Uterus (tissue), 4 donors: Measurements from ENCODE around the gene BIN2. TPM values are rescaled to one million over a fixed set of nuclear protein-coding genes. Genes with fewer than 3 reads are reported as not detected.

Experiments used
- DNase-seq, 2 donors: peaks; one replicate each; pipeline ENCODE4 v3.0.0-alpha.2; 2019 to 2020
- H3K27ac ChIP-seq, 2 donors: fragments of 200-600 bp; sonication (generic); 1 replicate in 1 of 2; 2 replicates in 1 of 2; pipeline ENCODE4 v1.5.1; 2016 to 2018
- H3K27me3 ChIP-seq, 2 donors: fragments of 200-600 bp; sonication (generic); one replicate each; pipeline ENCODE4 v1.5.1; 2018 to 2019; ENCODE audit warnings: control low read depth in 1 of 2
- H3K36me3 ChIP-seq, 2 donors: fragments of 200-600 bp; sonication (generic); one replicate each; pipeline ENCODE4 v1.5.1; 2019; ENCODE audit warnings: control low read depth in 1 of 2
- H3K4me1 ChIP-seq, 2 donors: fragments of 200-600 bp; sonication (generic); one replicate each; pipeline ENCODE4 v1.5.1; 2018 to 2019; ENCODE audit warnings: control low read depth in 1 of 2
- H3K4me3 ChIP-seq, 2 donors: fragments of 200-600 bp; sonication (generic); 1 replicate in 1 of 2; 2 replicates in 1 of 2; pipeline ENCODE4 v1.5.1; 2018 to 2019; ENCODE audit warnings: mild to moderate bottlenecking in 1 of 2
- H3K9me3 ChIP-seq, 2 donors: fragments of 200-600 bp; sonication (generic); one replicate each; pipeline ENCODE4 v1.5.1; 2019; ENCODE audit warnings: control low read depth in 1 of 2
- POLR2A ChIP-seq, 2 donors: fragments of 450-650 bp; IDR thresholded peaks; one replicate each; pipeline ENCODE4 v1.6.1; 2016; ENCODE audit warnings: antibody characterized with exemption in 2 of 2, mild to moderate bottlenecking in 1 of 2, moderate library complexity in 1 of 2
- intact Hi-C: fragments of 100-400 bp; cut with DNase I; formaldehyde crosslinking; loops from one replicate; pipeline ENCODE4 v1.15.1; 2023; ENCODE audit warnings: low total_unique reads
- total RNA-seq, 4 donors: library from RNA; depleted of rRNA in 3 of 4; stranded (reverse); fragments of >200 nt in 3 of 4; gene quantifications; one replicate each; pipeline versions ENCODE4 v1.1.0 to v1.2.4, GENCODE V29; 2014 to 2023
- TF ChIP-seq, protein P1 (sequence below), 4 experiments: fragments of 200-600 bp in 2 of 4; fragments of 450-650 bp in 2 of 4; sonication (generic) in 2 of 4; IDR thresholded peaks; one replicate each; pipeline ENCODE4 v1.5.1; 2016 to 2019; ENCODE audit warnings: antibody characterized with exemption in 4 of 4, mild to moderate bottlenecking in 2 of 4, moderate library complexity in 1 of 4
- donor health status: DM: yes; HTN: yes; CAD: no.

Gene BIN2
- 1 to 10 TPM in 3 of 4 donors, under 1 TPM in 1; 0.29 to 5.0 (median 2.3) TPM for total RNA-seq

DNA sequence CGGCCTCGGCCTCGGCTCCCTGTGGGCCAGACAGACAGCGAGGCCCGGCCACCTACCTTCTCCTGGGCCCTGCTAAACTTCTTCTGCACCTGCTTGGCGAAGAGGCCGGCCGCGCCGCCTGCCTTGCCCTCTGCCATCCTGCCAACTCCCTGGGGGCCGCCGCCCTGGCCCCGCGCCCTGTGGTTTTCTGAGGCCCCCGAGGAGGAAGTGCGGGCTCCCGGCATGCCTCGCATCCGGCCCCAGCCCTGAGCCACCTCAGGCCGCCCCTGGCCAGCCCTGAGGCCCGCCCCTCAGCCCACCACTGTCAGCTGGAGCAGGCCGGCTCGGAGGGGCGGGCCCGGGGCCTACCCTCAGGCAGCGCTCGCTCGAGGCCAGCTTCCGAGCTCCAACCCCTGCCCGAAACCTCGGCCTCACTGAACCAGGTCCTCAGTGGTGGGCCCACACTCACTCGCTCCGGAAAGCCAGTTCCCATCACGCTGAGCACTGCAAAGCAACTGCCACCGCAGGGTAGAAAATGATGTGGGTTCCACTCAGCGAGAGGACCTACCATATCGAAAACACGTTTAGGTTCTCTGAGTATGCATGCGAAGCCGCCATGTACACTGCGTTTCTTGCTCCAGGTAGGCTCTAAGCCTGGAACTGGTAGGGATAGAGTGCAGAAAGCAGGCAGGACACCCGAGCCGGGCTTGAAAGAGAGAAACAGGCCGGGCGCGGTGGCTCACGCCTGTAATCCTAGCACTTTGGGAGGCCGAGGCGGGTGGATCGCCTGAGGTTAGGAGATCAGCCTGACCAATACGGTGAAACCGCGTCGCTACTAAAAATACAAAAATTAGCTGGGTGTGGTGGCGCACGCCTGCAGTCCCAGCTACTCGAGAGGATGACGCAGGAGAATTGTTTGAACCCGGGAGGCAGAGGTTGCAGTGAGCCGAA is at the start of gene BIN2:
BIN2 (minus strand) TSS at position 209 of the 930 bp plus-strand sequence; CDS start at position 137, 72 bp downstream.
- no peak within 1 kb of the TSS for H3K27ac ChIP-seq
- DNase-seq, result peak in 1 of 2 donors; percentile 18

DNA sequence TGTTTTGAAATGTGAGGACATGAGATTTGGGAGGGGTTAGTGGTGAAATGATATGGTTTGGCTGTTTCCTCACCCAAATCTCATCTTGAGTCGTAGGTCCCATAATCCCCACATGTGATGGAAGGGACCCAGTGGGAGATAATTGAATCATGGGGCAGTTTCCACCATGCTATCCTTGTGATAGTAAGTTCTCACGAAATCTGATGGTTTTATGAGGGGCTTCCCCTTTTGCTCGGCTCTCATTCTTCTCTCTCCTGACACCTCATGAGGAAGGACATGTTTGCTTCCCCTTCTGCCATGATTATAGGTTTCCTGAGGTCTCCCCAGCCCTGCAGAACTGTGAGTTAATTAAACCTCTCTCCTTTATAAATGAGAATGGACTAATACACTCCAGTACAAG is 49.2 kb upstream of the BIN2 start:
- no peaks in the 10 kb centered on the region for H3K9me3 ChIP-seq
- no peaks in the 10 kb centered on the region for H3K36me3 ChIP-seq
- no peak for DNase-seq
- no peak overlapping the region for H3K4me3 ChIP-seq
- no peak overlapping the region for H3K27ac ChIP-seq
- no peak for TF ChIP-seq POLR2A (IDR thresholded peaks at IDR 0.05)
- TF ChIP-seq, protein P1, sequence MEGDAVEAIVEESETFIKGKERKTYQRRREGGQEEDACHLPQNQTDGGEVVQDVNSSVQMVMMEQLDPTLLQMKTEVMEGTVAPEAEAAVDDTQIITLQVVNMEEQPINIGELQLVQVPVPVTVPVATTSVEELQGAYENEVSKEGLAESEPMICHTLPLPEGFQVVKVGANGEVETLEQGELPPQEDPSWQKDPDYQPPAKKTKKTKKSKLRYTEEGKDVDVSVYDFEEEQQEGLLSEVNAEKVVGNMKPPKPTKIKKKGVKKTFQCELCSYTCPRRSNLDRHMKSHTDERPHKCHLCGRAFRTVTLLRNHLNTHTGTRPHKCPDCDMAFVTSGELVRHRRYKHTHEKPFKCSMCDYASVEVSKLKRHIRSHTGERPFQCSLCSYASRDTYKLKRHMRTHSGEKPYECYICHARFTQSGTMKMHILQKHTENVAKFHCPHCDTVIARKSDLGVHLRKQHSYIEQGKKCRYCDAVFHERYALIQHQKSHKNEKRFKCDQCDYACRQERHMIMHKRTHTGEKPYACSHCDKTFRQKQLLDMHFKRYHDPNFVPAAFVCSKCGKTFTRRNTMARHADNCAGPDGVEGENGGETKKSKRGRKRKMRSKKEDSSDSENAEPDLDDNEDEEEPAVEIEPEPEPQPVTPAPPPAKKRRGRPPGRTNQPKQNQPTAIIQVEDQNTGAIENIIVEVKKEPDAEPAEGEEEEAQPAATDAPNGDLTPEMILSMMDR (IDR thresholded peaks at IDR 0.05), result no peak
- no peaks in the 10 kb centered on the region for H3K4me1 ChIP-seq
- intact Hi-C loops, result no loop called here
- H3K27me3 ChIP-seq, result no peaks in the 10 kb centered on the region

More for the DNA sequence above, at the start of gene BIN2:
- no peaks in the 10 kb centered on the region for H3K27me3 ChIP-seq
- intact Hi-C loops, result no loop called here
- H3K36me3 ChIP-seq, result no peaks in the 10 kb centered on the region
- H3K9me3 ChIP-seq, result no peaks in the 10 kb centered on the region
- no peaks in the 10 kb centered on the region for H3K4me1 ChIP-seq
- TF ChIP-seq, protein P1 (IDR thresholded peaks at IDR 0.05), result no peak
- TF ChIP-seq POLR2A (IDR thresholded peaks at IDR 0.05), result no peak
- H3K4me3 ChIP-seq, result no peak within 1 kb of the TSS

- no peak for TF ChIP-seq POLR2A (IDR thresholded peaks at IDR 0.05)
- TF ChIP-seq, protein P1 (IDR thresholded peaks at IDR 0.05), result no peak
- Histone ChIP-seq H3K4me3 (no peak overlapping the region), H3K9me3 (no peaks in the 10 kb centered on the region), H3K27me3 (no peaks in the 10 kb centered on the region), H3K36me3 (no peaks in the 10 kb centered on the region), H3K27ac (peak overlapping the region; percentile 42 to 59), H3K4me1 (no peaks in the 10 kb centered on the region)
- DNase-seq, result no peak
- intact Hi-C loops, result no loop called here
Observed at GRCh38 chr12:51372021-51372420, 48.0 kb upstream of the BIN2 start.

DNA sequence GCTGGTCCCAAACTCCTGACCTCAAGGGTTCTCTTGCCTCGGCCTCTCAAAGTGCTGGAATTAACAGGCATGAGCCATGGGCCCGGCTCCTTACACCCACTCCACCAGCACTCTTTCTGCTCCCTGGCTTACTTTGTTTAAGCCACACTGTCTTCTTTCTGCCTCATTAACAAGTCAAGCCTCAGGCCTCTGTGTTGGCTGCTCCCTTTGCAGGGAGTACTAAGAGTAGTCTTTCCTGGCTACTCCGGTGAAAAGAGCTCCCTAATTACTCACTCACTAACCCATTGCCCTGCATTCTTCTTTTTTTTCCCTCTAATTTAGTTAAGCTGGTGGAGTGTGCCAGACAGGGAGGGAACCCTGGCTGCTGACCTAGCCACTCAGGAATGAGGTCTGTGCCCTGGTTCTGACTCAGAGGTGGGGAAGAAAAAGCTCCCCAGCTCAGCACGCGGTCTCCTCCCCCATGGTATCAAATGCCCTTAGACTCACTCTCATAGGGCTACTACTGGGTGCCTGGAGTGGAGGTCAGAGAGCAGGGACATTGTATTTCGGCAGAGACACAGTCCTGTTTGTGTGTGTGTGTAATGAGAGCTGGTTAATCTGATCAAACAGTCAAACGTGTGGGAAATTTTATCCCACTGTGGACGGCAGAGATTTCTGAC is 47.5 kb upstream of the BIN2 start:
- intact Hi-C loops, result no loop called here
- Histone ChIP-seq H3K4me3 (no peak overlapping the region), H3K36me3 (no peaks in the 10 kb centered on the region)

More for the DNA sequence above, 47.5 kb upstream of the BIN2 start:
- TF ChIP-seq, protein P1 (IDR thresholded peaks at IDR 0.05), result no peak
- no peak for TF ChIP-seq POLR2A (IDR thresholded peaks at IDR 0.05)
- DNase-seq, result peak; percentile 64 to 75
- H3K27me3 ChIP-seq, result no peaks in the 10 kb centered on the region
- peak overlapping the region; percentile 42 to 59 for H3K27ac ChIP-seq
- H3K9me3 ChIP-seq, result no peaks in the 10 kb centered on the region
- no peaks in the 10 kb centered on the region for H3K4me1 ChIP-seq
